Small intestine (tissue), 7 donors: ENCODE measurements around the gene TTC34. TPM values are rescaled to one million over a fixed set of nuclear protein-coding genes. Genes with fewer than 3 reads are reported as not detected.

Experiments used
- DNase-seq, 2 donors: peaks; one replicate each; pipeline versions ENCODE4 v3.0.0 to v3.0.0-alpha.2; 2013
- FAIRE-seq: peaks from 2 replicates; lab custom pipeline; 2012; peaks lifted over from hg19 to GRCh38; lab: Jason Lieb, UNC
- H3K27ac ChIP-seq, 3 donors: one replicate each; pipeline ENCODE4 v1.5.1; 2013; ENCODE audit warnings: low read length in 2 of 3, mild to moderate bottlenecking in 2 of 3, control low read depth in 1 of 3, inconsistent platforms in 1 of 3, low read depth in 1 of 3, moderate library complexity in 1 of 3
- H3K27me3 ChIP-seq, 3 donors: one replicate each; pipeline ENCODE4 v1.6.1; 2013; ENCODE audit warnings: low read length in 3 of 3, inconsistent platforms in 1 of 3; ENCODE audit not compliant: control insufficient read depth in 3 of 3, insufficient read depth in 3 of 3
- H3K36me3 ChIP-seq, 3 donors: one replicate each; pipeline ENCODE4 v1.6.1; 2013; ENCODE audit warnings: low read length in 3 of 3, inconsistent platforms in 1 of 3, low read depth in 1 of 3, mild to moderate bottlenecking in 1 of 3, moderate library complexity in 1 of 3; ENCODE audit not compliant: control insufficient read depth in 3 of 3, insufficient read depth in 2 of 3
- H3K4me1 ChIP-seq, 3 donors: one replicate each; pipeline ENCODE4 v1.6.1; 2013; ENCODE audit warnings: low read length in 2 of 3, inconsistent platforms in 1 of 3, low read depth in 1 of 3, mild to moderate bottlenecking in 1 of 3, moderate library complexity in 1 of 3; ENCODE audit not compliant: control insufficient read depth in 3 of 3, insufficient read depth in 2 of 3
- H3K4me3 ChIP-seq, 3 donors: one replicate each; pipeline ENCODE4 v1.5.1; 2013; ENCODE audit warnings: low read length in 3 of 3, control low read depth in 1 of 3, inconsistent platforms in 1 of 3, low read depth in 1 of 3, mild to moderate bottlenecking in 1 of 3, moderate library complexity in 1 of 3
- H3K9me3 ChIP-seq, 2 donors: one replicate each; pipeline ENCODE4 v1.6.1; 2013; ENCODE audit warnings: low read depth in 1 of 2, low read length in 1 of 2; ENCODE audit not compliant: control insufficient read depth in 2 of 2, insufficient read depth in 1 of 2
- WGBS, 3 donors: extraction: QIAGEN DNeasy Blood & Tissue Kit; methylation state at CpG; one replicate each; pipeline ENCODE4 v1.1.7; 2013; 5-methylcytosine and 5-hydroxymethylcytosine counted together
- polyA plus RNA-seq, 4 donors: library from polyadenylated mRNA; stranded (reverse) in 3 of 4; unstranded in 1 of 4; fragments of 200-250 nt in 3 of 4; fragments of 120-200 nt in 1 of 4; gene quantifications; one replicate each; pipeline versions ENCODE4 v1.2.1 to v1.2.3, GENCODE V29; 2013
- donor health status: healthy with polysubstance abuse.
- donor health status: control.
- donor health status: control.
- donor health status: Bipolar disorder and iron deficiency.
- donor health status: healthy.

TTC34 gene
- polyA plus RNA-seq, 4 donors = 0.22 to 1.9 TPM; not detected in 2

GRCh38 chr1:2595812-2596529 lies 205.5 kb downstream of the TTC34 start:
- Histone ChIP-seq H3K36me3 (no peaks in the 10 kb centered on the region), H3K4me3 (no peak overlapping the region), H3K9me3 (no peaks in the 10 kb centered on the region), H3K27ac (no peak overlapping the region), H3K4me1 (peaks cover 0 to 5% (median 0%) of the 10 kb centered on the region in 3 donors), H3K27me3 (no peaks in the 10 kb centered on the region)
- FAIRE-seq (no peak), DNase-seq (no peak)
- WGBS, 3 donors = 84 to 87% (median 84%) methylated on average over 26 to 31 of the region's 31 CpGs

- peaks cover 0 to 6% (median 0%) of the 10 kb centered on the region in 3 donors for H3K36me3 ChIP-seq
- FAIRE-seq (no peak), DNase-seq (no peak)
- H3K27ac ChIP-seq = no peak overlapping the region
- no peak overlapping the region for H3K4me3 ChIP-seq
- no peaks in the 10 kb centered on the region for H3K27me3 ChIP-seq
- 61 to 80% (median 72%) methylated on average over 14 to 19 of the region's 19 CpGs for WGBS, 3 donors
- H3K9me3 ChIP-seq = no peaks in the 10 kb centered on the region
- peaks cover 0 to 5% (median 0%) of the 10 kb centered on the region in 3 donors for H3K4me1 ChIP-seq
These were observed 206.2 kb downstream of the TTC34 start for GRCh38 chr1:2595261-2595811.

DNA sequence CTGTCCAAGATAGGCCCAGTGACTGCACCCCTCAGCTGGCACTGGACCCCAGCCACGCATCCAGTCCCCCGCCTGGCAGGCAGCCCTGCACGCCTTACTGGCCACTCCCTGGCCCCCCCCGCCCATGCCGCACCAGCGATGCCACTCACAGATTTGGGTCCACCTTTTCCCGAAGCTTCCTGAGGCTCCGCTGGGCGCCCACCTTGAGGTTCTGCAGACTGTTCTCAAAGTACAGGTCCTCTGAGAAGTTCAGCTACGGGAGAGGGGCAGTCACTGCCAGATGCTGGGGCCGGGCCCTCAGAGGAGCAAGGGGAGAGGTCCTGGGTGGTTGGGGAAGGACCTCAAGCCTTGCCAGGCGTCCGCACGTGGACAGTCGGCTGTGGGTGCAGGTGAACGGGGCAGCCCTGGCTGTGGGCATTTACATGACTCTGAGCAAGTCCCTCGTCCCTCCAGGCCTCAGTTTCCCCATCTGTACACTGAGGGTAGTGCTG lies 206.8 kb downstream of the TTC34 start:
- no peaks in the 10 kb centered on the region for H3K27me3 ChIP-seq
- peaks cover 0 to 5% (median 0%) of the 10 kb centered on the region in 3 donors for H3K4me1 ChIP-seq
- WGBS, 3 donors = 72 to 88% (median 86%) methylated on average over 15 to 17 of the region's 17 CpGs
- H3K27ac ChIP-seq = no peak overlapping the region
- FAIRE-seq = no peak
- peaks cover 0 to 12% (median 5%) of the 10 kb centered on the region in 3 donors for H3K36me3 ChIP-seq
- H3K9me3 ChIP-seq = no peaks in the 10 kb centered on the region
- DNase-seq = no peak
- no peak overlapping the region for H3K4me3 ChIP-seq

DNA sequence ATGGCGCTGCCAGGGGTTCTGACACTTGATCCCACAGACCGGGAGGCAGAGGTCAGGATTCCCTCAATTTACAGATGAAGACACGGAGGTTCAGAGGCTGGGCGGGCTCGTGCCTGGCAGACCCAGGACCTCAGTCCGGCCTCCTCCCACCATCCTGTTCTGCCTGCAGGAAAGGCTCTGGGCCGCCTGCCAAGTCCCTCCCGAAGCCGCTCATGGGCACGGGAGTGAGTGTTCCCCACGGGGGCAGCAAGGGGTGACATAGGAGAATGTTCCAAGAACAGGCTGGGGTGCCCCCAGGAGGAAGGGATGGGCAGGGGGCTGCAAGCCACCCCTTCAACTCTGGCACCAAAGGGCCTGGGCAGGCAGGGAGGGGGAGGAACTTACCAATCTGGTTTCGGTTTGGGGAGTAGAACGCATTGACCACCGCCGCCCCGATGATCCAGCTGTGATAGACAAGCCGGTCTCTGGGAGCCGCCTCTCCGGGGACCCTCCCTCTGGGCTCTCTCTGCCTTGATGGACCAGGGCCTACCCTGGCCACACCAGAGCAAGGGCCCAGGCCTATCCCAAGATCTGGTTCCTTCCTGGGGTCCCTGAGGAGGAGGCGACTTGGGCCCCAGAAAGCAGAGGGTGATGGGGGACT lies 207.4 kb downstream of the TTC34 start:
- DNase-seq = peak in 1 of 2 donors; percentile 52
- H3K4me3 ChIP-seq = no peak overlapping the region
- peaks cover 0 to 18% (median 5%) of the 10 kb centered on the region in 3 donors for H3K36me3 ChIP-seq
- FAIRE-seq = no peak
- H3K27me3 ChIP-seq = no peaks in the 10 kb centered on the region
- peaks cover 0 to 5% (median 0%) of the 10 kb centered on the region in 3 donors for H3K4me1 ChIP-seq
- no peak overlapping the region for H3K27ac ChIP-seq
- 17 to 35% (median 29%) methylated on average over 20 of the region's 20 CpGs for WGBS, 3 donors
- no peaks in the 10 kb centered on the region for H3K9me3 ChIP-seq

DNA sequence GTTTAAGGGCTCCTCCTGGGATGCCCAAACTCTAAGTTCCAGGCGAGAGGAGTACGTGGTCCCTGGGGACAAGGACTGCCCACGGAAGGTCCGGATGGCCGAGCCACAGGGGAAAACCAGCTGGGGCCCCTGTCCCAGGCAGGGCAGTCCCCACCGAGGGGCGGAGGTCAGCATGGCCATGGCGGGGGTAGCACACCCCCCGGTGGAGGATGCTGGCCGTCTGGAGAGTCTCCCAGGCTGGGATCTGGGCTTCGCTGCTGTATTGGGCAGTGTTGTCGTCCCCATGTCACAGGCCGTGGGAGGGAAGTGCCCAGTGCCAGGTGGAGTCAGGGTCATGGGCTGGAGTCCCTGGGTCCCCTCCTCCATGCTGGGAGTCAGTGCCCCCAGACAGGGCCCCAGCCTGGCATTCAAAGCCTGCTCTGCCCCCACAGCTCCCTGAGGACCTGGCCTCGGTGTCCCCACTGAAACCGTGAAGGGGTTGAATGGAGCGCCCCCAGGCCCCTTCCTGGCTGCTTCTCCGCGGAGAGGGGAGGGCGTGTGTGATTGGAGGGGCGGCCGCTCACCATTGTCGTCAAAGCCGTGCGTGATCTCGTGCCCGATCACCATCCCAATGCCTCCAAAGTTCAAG lies 208.1 kb downstream of the TTC34 start:
- 53 to 65% (median 58%) methylated on average over 22 to 26 of the region's 26 CpGs for WGBS, 3 donors
- Histone ChIP-seq H3K9me3 (no peaks in the 10 kb centered on the region), H3K27ac (no peak overlapping the region), H3K27me3 (no peaks in the 10 kb centered on the region), H3K4me1 (peaks cover 0 to 5% (median 0%) of the 10 kb centered on the region in 3 donors), H3K36me3 (peaks cover 0 to 26% (median 5%) of the 10 kb centered on the region in 3 donors), H3K4me3 (no peak overlapping the region)
- no peak for FAIRE-seq
- no peak for DNase-seq

DNA sequence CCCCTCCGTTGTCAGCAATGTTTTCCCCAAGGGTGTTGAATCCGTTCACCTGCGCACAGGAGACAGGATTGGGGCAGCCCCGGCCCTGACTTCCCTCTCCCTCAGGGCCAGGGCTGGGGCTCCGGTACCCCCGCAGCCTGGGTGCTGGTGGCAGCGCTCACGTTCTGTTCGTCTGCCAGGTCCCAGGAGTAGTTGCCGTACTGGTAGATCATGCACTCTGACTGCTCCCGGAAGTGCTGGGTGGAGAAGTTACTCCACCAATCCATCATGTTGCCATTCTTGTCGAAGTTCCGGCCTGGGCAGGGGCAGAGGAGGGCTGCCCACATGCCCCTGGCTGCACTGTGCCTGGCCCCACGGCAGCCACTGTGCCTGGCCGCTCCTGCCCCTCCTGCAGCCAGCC lies 208.8 kb downstream of the TTC34 start:
- no peaks in the 10 kb centered on the region for H3K27me3 ChIP-seq
- 13 to 52% (median 44%) methylated on average over 15 of the region's 15 CpGs for whole genome bisulfite sequencing, 3 donors
- peaks cover 0 to 5% (median 0%) of the 10 kb centered on the region in 3 donors for H3K4me1 ChIP-seq
- H3K36me3 ChIP-seq = peaks cover 0 to 32% (median 5%) of the 10 kb centered on the region in 3 donors
- no peak overlapping the region for H3K27ac ChIP-seq
- DNase-seq (peak in 1 of 2 donors; percentile 77), FAIRE-seq (no peak)
- no peak overlapping the region for H3K4me3 ChIP-seq
- H3K9me3 ChIP-seq = no peaks in the 10 kb centered on the region

GRCh38 chr1:2591581-2592261 lies 209.8 kb downstream of the TTC34 start:
- no peaks in the 10 kb centered on the region for H3K9me3 ChIP-seq
- no peak overlapping the region for H3K27ac ChIP-seq
- FAIRE-seq = no peak
- 83 to 90% (median 88%) methylated on average over 10 to 12 of the region's 12 CpGs for WGBS, 3 donors
- no peaks in the 10 kb centered on the region for H3K27me3 ChIP-seq
- H3K36me3 ChIP-seq = peaks cover 0 to 33% (median 5%) of the 10 kb centered on the region in 3 donors
- no peaks in the 10 kb centered on the region for H3K4me1 ChIP-seq
- no peak for DNase-seq
- H3K4me3 ChIP-seq = no peak overlapping the region

DNA sequence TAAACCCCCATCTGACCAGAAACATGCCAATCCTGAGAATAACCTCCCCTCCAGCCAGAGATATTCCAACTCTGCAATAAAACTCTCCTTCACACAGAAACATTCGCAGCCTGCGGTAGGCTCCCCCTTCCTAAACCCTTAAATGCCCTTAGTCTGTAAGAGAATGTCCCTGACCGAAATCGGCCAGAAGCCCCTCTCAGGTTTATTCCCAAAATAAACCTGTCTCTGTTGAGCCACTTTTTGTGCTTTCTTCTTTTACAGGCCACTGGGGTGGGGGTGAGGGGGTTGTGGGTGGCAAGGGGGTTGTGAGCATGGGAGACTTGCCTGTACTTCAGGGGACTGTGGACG lies 210.3 kb downstream of the TTC34 start:
- no peak for FAIRE-seq
- WGBS, 3 donors = 83 to 88% (median 86%) methylated on average over 5 of the region's 5 CpGs
- H3K36me3 ChIP-seq = peaks cover 0 to 33% (median 5%) of the 10 kb centered on the region in 3 donors
- no peak for DNase-seq
- H3K4me1 ChIP-seq = no peaks in the 10 kb centered on the region
- no peak overlapping the region for H3K4me3 ChIP-seq
- no peak overlapping the region for H3K27ac ChIP-seq
- no peaks in the 10 kb centered on the region for H3K9me3 ChIP-seq
- H3K27me3 ChIP-seq = no peaks in the 10 kb centered on the region
